HG03457 (cell line): ENCODE data around the gene PPP1R12A.

Experiments used
- ATAC-seq: cut with Tn5 transposase; IDR thresholded peaks from one replicate; pipeline ENCODE4 v1.9.1; 2021; ENCODE audit warnings: moderate number of reproducible peaks; ENCODE audit not compliant: unreplicated experiment

The PPP1R12A gene

DNA sequence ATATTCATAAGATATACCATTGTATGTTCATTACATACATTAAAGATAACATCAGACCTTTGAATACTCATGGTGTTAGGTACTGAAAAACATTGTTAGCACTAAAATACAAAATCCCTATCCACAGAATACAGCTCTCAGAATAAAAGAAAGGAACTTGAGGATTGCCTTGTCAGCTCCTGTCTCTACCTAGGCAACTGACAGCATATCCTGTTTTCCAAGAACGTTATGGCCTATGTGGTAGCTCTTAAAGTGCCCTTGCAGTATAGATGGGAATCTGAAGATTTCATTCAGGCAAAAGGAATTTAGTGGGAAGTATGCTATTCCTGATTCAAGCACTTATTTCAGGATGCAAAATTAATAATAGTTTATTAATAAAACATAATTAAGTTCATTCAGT lies 1.8 kb upstream of the PPP1R12A start:
- ATAC-seq, result no peak

DNA sequence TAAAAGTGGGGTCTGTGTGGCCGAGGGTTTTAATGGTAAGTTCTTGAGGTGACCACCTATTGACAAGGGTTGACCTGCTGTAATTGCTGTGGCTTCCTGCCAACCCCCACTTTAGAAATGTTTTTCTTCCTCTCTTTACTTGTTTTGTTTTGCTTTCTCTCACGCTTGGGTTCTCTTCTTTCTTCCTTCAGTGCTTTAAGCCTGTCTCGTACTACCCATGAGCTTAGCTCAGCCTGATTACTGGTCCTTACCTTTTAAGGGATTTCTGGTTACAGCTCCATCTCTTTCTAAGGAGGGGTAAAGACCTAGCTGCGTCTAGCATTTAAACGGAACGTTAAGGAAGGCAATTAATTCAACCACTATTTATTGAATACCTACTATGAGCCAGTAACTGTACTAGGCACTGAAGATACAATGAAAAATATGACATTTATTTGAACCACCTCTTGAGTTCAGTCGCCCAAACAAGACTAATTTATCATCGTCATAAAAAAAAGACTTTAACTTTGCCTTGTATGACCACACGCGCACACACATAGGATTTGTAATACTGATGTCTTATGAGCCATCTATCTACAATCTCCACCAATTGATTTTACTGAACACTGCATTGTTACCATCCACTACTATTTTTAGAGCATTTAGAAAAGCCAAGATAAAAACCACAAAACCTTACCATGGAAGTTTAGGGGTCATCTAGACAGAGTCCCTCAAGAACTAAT lies 888 bp upstream of the PPP1R12A start:
- ATAC-seq, result peak; percentile 8

DNA sequence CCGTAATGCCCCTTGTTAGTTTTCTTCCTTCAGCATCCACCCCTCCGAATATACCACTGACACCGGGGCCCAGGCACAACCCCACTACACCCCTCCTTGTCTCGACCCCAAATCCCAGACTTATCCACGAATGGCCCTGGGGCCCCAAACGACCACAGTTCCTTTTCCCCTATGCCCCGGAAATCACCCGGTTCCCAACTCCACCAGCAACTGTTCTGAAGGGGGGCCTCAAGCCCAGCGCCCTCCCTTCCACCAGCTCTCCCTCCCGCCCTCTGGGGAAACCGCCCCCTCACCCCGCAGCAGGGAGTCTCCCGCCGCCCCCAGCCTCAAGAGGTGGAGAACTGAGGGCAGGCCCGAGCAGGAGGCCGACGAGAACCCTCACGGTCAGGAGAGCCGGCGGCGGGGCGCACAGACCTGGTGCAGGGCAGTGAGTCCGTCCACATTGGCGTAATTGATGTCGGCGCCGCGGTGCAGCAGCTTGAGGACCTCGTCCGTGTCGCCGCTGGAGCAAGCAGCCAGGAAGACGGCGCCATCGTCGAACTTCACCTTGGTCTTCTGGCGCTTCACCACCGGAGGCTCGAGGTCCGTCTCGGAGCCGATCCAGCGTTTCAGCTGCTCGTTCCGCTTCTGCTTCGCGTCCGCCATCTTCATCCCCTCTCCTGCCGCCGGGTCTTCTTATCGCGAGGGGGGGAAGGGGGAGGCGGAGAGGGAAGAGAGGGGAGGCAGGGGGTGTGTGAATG lies 446 bp downstream of the PPP1R12A start:
- peak; percentile 7 for ATAC-seq

DNA sequence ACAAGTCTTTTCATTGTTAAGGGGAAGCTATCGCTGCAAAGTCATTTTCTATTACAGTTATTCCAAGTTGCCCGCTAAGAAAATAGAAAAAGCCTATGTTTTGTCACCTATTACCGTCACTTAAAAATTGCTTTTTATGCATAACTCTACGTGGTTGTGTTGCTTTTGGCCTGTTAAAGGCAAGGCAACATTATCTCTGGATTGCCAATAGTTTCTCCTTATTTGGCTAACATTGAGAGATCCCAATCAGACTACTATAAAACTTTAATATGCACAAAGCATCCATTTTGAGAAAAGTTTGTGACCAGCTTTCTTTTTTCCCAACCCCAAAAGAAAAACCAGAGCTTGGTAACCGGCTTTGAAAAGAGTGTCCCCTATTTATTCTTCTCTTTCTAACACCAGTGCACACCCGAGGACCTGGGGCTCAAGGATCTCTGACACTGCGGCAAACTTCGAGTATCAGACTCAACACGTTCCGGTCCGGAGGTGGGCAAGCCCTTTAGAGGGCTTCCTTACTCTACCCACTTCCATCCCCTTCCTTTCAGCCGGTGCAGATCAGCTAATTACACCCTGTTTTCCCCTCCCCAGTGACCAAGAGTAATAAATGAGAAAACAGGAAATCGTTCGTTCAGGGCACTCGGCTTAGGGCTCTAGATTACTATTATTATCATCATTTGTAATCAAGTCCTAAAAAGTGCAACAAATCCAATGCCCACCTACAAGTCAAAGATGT lies 1.2 kb downstream of the PPP1R12A start:
- no peak for ATAC-seq

DNA sequence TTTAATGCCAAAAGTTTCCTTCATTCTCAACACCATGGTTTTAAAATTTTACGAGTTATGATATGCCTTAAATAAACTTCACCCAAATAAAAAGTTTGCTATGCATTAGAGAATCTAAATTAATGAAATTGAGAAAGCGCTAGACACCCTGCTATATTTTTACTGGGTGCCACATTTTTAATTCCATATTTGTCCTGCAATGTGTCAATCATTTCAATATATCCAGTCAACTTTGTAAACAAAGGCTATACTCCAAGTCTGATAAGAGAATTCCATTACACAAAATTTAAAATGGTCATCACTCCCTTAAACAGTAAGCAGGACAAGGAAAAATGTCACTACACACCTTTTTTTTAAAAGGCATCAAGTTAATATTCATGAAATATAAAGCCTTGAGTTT lies 1.9 kb downstream of the PPP1R12A start:
- no peak for ATAC-seq

DNA sequence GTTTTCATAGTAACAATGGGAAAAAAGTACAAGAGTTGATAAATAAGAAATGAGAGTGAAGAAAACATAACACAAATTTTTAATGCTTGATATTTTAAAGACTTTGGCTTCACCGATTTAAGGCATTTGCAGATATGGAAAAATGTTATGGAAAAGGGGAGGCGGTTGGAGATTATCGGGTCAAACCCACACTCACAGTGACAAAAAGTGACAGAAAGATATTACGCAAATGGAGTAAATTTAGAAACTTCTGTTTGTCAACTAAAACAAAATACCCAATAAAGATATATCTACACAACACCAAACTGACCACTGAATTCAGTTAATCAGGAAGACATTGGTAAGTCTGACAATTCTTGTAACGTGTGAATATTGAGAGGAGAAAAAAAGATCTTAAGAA lies 2.5 kb downstream of the PPP1R12A start:
- no peak for ATAC-seq

DNA sequence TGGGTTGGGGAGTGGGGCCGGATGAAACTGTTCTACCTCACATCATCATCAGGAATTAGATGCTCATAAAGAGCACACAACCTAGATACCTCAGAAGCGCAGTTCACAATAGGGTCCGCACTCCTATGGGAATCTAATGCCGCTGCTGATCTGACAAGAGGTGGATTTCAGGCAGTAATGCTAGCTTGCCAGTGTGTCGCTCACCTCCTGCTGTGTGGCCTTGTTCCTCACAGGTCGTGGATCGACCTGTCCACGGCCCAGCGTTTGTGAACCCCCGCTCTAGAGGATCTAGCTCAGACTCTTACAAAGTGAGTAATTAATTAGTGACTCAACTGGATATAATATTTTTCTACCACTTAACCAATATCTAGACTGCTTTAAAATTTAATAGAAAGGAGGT lies 5.8 kb downstream of the PPP1R12A start:
- no peak for ATAC-seq

DNA sequence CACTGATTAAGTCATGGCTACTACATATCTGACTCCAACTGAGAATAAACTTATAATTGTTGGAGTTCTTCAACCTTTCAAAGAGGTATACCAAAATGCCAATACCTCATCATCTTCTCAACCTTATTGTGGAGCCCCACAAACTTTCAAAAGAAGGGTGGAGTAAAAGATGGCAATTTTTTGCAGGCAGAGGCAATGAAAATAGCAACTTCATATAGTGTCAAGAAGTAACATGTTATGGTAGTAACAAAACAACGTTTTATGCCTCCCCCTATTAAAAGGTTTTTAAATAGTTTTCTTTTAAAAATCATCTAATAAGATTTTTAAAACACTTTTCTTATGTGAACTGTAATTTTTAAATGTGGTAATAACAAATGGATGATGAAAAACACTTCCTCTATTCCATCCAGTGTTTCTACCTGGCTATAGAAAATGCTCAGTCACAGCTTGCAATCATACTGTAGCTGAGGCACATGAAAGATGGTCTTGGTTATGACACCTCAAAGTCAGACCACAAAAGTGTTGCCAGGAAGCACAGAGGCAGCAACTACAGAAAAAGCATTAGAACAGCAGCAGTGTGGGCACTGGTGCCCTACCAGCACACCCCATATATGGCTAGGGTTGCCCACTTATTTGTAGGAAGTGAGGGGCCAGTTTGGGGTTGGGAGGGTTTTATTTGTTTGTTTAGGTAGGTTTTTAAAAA lies 7.0 kb downstream of the PPP1R12A start:
- ATAC-seq, result peak; percentile 96

DNA sequence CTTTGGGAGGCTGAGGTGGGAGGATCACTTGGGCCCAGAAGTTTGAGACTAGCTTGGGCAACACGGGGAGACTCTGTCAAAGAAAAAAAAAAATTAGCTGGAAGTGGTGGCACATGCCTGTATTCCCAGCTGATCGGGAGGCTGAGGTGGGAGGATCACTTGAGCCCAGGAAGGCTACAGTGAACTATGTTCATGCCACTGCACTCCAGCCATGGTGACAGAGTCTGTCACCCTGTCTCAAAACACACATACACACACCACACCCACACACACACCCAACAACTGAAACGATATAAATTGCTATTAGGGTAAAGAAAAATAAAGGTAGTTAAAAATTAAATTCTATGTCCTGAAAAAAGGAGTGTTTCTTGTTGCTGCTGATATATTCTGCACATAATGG lies 7.9 kb downstream of the PPP1R12A start:
- ATAC-seq, result no peak

DNA sequence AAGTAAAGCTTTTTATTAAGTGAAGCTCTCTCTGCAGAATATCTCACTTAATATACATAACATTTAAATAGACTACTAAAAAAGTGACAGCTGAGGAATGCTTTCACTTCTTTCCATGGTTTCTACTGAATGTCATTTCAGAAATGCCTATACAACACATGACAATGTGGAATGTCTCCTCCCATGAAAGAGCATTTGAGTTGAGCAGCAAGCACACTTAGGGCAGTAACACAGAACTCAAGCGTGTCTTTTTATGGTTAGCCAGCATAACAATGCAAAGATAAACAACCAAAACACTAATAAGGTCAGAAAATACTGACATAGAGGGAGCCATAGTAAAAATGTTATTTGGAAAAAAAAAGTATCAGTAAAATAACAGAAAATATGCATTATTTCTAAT lies 9.4 kb downstream of the PPP1R12A start:
- no peak for ATAC-seq

DNA sequence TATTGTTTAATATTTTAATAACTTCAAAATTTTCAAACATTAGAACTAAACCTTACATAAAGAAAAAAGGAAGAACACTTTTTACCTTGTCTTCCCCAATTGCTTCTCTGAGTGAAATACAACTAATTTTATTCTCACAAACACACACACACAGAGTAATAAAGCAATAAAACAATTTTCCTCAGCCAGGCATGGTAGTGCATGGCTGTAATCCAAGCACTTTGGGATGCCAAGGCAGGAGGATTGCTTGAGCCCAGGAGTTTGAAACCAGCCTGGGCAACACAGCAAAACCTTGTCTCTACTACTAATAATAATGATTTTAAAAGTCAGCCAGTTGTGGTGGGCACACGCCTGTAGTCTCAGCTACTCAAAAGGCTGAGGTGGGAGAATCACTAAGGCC lies 13.1 kb downstream of the PPP1R12A start:
- no peak for ATAC-seq

DNA sequence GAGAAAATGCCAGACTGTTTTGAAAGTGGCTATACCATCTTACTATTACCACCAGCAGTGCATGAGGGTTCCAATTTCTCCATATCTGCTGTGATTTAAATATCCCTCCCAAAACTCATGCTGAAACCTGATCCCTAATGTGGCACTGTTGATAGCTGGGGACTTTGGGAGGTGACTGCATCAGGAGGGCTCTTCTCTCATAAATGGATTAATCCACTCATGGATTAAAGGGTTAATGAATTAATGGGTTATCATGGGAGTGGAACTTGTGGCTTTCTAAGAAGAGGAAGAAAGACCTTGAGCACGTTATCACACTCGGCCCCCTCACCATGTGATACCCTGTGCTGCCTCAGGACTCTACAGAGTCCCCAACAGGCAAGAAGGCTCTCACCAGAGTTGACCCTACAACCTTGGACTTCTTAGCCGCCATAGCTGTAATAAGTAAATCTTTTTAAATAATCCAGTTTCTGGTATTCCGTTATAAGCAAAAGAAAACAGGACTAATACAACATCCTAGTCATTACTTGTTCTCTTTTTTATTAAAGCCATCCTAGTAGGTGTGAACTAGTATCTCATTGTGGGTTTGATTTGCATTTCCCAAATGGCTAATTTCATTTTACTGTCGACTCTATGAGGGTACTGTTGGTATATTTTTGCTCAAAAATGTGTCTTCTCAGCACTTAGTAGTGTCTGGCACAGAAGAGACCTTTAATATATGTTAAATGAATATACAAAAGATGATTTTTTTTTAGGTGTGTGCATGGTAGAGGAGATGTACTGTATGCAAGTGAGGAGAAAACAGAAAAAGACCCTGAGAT lies 14.3 kb downstream of the PPP1R12A start:
- no peak for ATAC-seq

DNA sequence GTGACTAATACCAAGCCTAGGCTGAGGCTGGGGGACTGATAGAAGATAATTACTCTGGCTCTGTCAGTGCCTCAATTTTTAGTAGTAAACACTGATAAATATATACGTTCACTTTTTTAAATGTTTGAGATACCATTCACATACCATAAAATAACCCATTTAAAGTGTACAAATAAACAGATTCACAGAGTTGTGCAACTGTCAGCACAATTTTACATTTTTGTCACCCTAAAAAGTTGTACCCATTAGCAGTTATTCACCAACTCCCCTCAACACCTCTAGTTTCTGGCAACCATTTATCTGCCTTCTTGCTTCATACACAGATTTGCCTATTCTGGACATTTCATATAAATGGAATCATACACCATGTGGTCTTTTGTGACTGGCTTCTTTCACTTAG lies 15.1 kb downstream of the PPP1R12A start:
- ATAC-seq, result no peak

DNA sequence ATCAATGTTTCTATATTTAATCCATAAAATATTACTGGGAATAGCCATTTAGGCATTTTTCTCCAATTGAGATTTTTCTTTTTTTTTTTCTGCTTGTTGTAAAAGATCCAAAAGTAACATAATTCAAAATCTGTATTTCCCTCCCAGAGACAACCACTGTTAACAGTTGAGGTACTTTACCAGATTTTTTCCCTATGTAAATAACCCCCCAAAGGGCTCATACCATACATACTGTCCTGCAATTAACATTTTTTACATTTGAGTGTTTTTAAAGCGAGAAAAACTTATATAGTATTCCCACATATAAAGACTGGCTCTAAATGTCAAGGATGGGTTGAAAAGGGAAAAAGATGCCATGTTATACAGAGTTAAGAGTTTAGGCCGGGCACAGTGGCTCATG lies 18.1 kb downstream of the PPP1R12A start:
- no peak for ATAC-seq

DNA sequence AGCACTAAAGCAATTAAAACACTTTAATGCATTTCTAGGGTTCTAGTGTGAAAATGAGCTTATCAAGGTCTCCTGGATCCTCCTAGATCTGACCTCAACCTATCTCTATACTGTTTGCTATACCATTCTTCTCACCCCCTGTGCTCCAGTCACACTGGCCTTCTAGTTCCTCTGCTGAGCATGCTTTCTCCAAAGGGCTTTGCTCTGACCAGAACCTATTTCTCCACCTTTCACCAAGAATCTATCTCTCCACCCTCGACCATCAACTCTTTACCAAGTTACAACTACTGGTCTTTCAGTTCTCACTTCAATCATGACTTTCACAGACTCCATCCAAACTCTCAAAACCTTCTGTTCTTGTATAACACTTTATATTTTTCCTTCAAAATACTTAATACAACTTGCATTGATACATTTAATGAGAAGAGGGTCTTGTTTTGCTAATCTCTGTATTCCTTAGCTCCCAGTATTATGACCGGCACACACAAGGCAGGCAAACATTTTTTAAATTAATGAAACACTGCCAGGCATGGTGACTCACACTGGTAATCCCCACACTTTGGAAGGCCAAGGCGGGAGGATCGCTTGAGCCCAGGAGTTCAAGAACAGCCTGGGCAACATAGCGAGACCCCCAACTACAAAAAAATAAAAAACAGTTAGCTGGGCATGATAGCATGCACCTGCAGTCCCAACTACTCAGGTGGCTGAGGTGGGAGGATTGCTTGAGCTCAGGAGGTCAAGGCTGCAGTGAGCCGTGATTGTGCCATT lies 22.8 kb downstream of the PPP1R12A start:
- ATAC-seq, result no peak

DNA sequence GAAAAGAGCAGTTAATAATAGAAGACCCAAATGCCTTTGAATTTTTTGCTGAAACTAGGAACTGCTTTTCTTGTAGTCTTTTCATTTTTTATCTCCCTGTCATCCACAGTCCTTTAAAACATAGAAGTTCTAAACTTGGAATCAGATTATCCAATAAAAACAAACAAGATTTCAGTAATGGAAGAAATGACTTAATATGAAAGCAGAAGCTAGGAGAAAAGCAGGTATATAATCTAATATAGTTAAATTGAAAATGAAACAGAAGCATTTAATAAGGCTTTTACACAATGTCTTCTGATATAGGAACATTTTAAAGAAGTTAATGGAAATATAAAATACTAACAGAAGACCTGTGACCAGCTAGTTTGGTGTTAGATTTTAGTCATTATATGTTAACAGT lies 26.5 kb downstream of the PPP1R12A start:
- ATAC-seq, result no peak

DNA sequence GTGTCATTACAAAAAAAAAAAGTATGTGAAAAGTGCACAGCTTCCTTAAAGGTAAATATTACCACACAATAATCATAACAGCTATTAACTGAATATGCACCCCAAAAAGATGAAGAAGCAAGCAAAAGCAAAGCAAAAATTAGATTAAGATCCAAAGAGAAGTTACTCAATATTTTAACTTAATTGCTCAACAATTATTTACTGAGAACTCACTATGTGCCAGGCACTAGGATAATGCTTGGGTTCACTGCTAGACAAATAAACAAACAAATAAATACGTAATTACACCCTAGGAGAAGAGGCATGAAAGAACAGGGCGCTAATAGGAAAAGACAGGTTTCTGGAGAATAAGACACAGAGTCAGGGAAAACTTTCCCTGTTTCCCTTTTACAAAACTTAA lies 33.4 kb downstream of the PPP1R12A start:
- no peak for ATAC-seq

DNA sequence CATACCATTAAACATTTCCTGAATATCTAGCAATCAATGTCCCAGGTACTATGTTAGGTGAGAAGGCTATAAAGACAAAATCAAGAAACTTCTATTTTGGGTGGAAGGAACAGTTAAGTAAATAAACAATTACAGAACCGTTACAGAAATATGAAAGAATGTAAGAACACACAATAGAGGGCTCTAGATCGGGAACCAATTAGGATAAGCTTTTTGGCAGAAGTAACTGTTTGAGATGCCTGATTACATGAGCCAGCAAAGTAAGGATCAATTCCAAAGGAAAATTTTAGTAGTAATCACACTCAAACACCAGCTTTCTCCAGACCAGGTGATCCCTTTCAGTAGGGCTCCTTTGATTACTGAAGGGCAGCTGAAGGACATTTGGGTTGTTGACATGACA lies 33.9 kb downstream of the PPP1R12A start:
- ATAC-seq, result no peak

DNA sequence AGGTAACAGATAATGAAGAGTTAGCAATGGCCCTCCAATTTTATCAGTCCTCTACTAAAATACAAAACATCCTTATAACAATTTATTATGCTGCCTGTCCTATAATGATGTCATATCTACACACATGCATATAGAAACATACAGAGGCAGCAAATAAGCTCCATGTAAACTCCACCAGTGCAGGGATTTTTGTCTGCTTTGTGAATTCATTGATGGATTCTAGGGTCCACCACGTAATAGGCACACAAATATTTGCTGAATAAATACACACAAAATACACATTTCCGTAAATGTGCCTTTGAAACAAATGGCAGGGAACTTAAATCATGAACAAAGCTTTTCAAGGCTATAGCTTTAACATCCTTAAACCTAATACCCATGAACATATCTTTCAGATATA lies 34.7 kb downstream of the PPP1R12A start:
- ATAC-seq, result no peak

DNA sequence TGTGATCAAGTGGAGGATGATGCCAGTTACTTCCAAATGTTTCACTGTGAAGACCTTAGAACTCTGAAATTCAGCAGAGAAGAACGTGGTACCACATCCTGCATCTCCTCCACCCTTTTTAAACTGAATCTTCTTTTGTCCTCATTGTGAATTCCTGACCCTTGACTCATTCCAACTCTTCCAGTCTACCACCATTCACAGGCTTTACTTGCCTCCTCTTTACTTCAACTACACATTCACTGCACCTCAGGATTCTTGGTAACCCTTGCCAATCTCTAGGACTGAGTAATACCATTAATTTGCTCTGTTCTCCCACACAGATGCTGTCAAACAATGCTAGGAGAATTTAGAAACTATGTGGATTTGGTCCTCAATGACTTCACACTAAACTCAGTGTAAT lies 37.3 kb downstream of the PPP1R12A start:
- ATAC-seq, result no peak
